HG03521 (cell line): ENCODE data around the gene SMC3.
A peak's percentile ranks its signal among the peaks of the same experiment; 100 is the strongest.
"Not testable (repeated sequence)": the region's sequence is repeated elsewhere in the genome, so short reads cannot be mapped to it uniquely, and the experiment has no call there.

ENCODE experiments used
- ATAC-seq: cut with Tn5 transposase; IDR thresholded peaks from one replicate; pipeline ENCODE4 v1.9.1; 2021; ENCODE audit warnings: mild to moderate bottlenecking, moderate library complexity; ENCODE audit not compliant: unreplicated experiment

SMC3 gene

DNA sequence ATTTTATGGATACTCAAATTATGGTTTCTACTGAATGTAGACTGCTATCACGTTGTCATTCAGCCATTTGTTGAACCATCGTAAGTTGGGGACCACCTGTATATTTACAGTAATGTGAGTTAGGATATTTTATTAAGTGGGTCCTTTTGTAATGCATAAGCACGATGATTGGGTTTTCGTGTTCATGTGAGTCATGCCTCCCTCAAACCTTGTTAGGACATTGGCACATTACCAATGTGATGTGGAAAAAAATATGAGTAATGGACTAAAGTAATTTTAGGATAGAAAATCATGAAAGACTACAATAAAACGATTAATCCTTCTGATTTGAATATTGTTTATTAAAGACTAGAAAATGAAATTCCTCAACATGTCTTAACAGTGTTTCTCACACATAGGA, 8.7 kb downstream of the SMC3 start:
- no peak for ATAC-seq

- ATAC-seq = no peak
These were observed 9.6 kb downstream of the SMC3 start for GRCh38 chr10:110577056-110577455.

- no peak for ATAC-seq
These were observed 16.5 kb downstream of the SMC3 start for GRCh38 chr10:110584006-110584405.

- ATAC-seq = no peak
These were observed 24.3 kb downstream of the SMC3 start for GRCh38 chr10:110591760-110592159.

GRCh38 chr10:110597476-110597875, 30.0 kb downstream of the SMC3 start:
- no peak for ATAC-seq

GRCh38 chr10:110600487-110601101, 33.1 kb downstream of the SMC3 start:
- ATAC-seq = no peak

DNA sequence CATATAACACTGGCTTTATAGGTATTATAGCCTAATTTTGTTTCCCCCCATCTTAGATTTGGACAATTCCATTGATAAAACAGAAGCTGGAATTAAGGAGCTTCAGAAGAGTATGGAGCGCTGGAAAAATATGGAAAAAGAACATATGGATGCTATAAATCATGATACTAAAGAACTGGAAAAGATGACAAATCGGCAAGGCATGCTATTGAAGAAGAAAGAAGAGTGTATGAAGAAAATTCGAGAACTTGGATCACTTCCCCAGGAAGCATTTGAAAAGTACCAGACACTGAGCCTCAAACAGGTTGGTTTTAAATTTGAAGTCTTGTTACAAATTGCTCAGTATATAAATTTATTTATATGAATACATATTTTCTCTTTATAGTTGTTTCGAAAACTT, 34.1 kb downstream of the SMC3 start:
- ATAC-seq = no peak

- ATAC-seq = no peak
These were observed 40.6 kb downstream of the SMC3 start for GRCh38 chr10:110608087-110608486.

DNA sequence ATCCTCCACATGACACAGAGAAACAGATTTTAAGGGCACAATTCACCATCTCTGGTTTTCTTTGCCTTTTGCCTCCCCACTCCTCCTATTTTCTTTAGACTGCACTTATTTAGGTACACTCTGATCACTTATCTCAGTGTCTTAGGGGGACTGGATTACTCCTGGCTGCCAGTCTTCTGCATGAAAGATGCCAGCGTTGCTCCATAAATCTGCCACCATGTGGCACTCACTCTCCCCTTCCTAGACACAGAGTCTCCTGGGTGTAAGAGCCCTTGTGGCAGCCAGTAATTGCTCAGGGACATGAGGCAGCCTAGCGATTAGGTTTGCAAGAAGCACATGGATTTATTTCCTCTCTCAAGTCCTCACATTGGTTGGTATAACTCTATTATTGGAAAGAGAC, 42.1 kb downstream of the SMC3 start:
- no peak for ATAC-seq

GRCh38 chr10:110610308-110610774, 42.8 kb downstream of the SMC3 start:
- ATAC-seq = no peak

DNA sequence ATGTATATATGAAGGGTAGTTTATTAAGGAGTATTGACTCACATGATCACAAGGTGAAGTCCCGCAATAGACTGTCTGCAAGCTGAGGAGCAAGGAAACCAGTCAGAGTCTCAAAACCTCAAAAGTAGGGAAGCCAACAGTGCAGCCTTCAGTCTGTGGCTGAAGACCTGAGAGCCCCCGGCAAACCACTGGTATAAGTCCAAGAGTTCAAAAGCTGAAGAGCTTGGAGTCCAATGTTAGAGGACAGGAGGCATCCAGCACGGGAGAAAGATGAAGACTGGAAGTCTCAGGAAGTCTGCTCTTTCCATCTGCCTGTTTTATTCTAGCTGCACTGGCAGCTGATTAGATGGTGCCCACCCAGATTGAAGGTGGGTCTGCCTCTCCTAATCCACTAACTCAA, 43.3 kb downstream of the SMC3 start:
- not testable (repeated sequence) for ATAC-seq

DNA sequence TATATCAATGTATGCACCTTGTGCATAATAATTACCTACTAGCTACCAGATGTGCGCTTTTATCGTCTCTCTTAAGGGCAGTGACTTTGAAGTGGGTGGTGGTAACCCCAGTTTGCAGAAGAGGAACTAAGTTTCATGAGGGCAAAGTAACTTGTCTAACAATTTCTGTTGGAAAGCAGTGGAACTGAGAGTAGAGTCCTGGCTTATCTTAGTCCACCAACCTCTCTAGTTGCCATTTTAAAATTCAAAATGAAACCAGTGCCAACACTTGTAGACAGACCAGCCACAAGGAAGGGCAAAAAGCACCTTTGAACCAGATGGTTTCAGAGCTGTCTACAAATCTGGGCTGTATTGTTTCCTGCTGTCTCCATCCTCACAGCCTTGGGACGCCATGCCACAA, 44.6 kb downstream of the SMC3 start:
- ATAC-seq = no peak

GRCh38 chr10:110612629-110613028, 45.1 kb downstream of the SMC3 start:
- ATAC-seq = no peak

DNA sequence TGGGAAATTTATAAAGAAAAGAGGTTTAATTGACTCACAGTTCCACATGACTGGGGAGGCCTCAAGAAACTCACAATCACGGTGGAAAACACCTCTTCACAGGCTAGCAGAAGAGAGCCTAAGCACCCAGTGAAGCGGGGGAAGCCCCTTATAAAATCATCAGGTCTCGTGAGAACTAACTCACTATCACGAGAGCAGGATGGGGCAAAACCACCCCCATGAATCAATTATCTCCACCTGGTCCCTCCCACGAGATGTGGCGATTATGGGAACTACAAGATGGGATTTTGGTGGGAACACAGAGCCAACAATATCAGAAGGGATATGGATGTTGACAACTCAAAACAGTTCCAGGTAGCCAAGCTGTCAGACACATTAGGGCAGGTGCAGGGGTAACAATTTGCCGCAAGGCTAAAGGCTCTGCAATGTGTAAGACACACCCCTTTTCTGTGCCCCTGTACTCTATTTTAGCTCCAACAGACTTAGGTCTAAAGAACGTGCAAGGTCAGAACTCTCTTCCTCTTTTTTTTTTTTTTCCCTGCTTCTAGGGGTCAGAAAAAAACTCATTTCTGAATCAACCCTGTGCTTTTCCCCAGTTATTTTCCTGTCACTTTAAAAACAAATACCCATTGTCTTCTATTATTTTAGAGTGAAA, 46.0 kb downstream of the SMC3 start:
- peak; percentile 4 for ATAC-seq

- peak; percentile 34 for ATAC-seq
These were observed 46.6 kb downstream of the SMC3 start for GRCh38 chr10:110613996-110614495.

DNA sequence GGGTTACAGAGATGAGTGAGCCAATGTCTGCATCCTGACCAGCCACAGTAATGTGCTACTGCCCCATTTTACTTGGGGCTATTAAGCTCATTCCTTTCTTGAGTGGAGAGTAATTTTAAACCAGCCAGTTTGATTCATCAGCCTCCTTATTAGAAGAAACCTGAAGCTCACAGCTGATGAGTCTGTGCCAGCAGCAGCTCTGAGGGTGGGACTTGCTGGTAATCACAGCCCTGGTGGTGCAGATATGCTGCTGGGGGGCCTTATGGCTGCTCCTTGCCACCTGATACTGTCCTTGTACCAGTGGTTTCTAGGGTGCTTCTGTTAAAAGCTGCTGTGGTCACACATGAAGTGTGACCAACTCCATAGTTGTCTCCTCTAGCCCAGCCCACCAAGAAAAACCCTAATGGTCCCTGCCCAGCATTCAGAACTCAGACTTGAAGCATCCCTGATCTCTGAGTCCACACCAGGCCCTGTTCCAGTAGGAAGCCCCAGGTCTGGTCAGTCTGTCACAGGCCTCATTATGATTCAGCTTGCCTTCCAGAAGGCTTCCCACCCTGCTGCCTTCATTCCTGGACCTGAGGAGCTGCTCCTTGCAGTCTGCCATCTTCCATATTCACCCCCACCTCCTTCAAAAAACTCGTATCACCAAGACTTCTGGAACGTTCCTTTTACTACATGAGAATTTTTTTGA, 47.7 kb downstream of the SMC3 start:
- no peak for ATAC-seq

DNA sequence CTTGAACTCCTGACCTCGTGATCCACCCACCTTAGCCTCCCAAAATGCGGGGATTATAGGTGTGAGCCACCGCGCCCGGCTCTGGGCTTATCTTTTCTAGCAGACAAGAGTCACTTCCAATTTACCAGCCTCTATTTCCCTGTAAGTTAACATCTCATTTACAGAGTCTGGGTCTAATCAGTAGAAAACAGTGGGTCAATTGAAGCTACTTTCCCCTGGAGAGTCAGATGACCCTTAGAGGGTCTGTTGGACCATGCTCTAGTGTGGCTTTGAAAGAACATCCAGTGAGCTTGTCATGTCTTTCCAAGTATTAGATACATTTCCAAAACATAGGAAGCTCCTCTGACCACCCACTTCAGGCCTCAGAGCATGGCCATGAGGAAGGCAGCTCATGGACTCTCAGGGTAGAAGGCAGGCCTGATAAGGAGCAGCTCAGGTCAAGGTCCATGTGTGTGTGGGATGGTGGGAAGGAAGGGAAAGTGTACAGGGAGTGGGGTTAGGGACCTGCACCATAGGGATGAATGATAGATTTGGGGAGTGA, 49.1 kb downstream of the SMC3 start:
- no peak for ATAC-seq

DNA sequence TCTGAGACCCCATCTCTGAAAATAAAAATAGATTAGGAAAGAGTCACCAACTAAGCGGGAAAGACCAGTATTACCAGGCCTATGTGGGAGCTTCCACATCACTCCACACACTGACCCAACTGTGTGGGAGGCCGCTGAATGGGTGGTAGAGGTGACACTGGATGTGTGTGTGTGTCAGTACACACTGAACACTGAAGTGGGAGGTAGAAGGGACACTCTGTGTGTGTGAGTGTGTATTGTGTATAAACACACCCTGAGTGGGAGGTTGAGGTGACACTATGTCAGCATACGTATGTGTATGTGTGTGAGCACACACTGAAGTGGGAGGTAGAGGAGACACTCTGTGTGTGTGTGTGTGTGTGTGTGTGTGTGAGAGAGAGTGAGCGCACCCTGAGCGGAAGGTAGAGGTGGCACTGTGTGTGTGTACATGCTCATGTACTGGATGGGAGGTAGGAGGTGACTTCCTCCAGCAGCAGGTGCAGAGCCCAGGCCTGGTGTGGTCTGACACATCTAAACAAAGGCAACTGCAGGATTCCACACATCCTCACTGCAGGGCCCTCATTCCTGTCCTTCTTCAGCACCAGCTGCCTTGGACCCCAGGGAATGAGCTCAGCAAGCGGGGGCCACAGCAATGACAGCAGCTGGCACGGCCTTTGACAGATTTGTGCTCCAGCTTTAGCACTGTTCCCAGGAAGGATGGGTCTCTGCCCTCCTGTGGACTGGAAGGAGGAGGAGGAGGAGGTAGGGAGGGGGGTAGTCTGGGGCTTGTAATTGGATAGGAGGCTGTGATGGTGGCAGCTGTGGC, 50.1 kb downstream of the SMC3 start:
- no peak for ATAC-seq

DNA sequence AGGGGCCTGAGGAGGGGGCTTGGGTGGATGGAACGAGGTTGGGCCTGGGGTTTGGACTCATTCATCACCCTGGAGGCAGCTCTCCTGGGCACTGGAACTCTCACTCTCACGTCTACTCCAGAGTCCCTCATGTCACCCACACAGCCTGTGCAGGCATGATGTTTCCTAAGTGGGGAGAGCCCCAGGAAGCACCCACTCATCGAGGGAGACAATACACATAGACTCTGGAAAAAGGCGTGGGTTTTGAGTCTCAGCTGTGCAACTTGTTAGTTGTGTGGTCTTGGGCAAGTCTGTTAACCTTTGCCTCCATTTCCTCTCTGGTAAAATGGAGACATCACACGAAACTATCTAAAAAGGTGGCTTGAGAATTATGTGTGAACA, 50.7 kb downstream of the SMC3 start:
- no peak for ATAC-seq

GRCh38 chr10:110619514-110620397, 52.3 kb downstream of the SMC3 start:
- no peak for ATAC-seq
